ENCODE data around the gene CIITA. TPM values are rescaled to one million over a fixed set of nuclear protein-coding genes. Genes with fewer than 3 reads are reported as not detected.

The CIITA gene
- total RNA-seq, 1 donor from 2014 or later: 401 TPM

- H3K27ac Mint-ChIP-seq: peak overlapping the region; percentile 69
- no peak overlapping the region for H3K4me3 Mint-ChIP-seq
- intact Hi-C loops (cut with micrococcal nuclease): loop anchor here (5.0 kb wide), 1 partner anchor 421 kb away; no protein-coding TSS in a partner anchor
- peaks cover 77% of the 10 kb centered on the region for H3K4me1 Mint-ChIP-seq
- H3K36me3 Mint-ChIP-seq (ENCODE audit: low read depth): peaks cover 47% of the 10 kb centered on the region
- CTCF ChIA-PET: interaction anchor here (1.1 to 1.2 kb wide), 2 partner anchors 15 to 419 kb away, joined by 3 to 8 read pairs; no protein-coding TSS in a partner anchor
- no peak for ATAC-seq (ENCODE audit: low read depth)
- H3K27me3 Mint-ChIP-seq: no peaks in the 10 kb centered on the region
- DNase-seq: no peak
- no peak for TF ChIP-seq CTCF (IDR thresholded peaks at IDR 0.05)
- POLR2A ChIA-PET: interaction anchor here (1.0 to 3.0 kb wide), 12 partner anchors 8 to 189 kb away, joined by 3 to 15 read pairs (median 4); partner anchors contain the start of genes CLEC16A, DEXI and NUBP1
- H3K9me3 Mint-ChIP-seq: no peaks in the 10 kb centered on the region
These were observed 56.1 kb downstream of the CIITA start for GRCh38 chr16:10932959-10933710.

- Mint-ChIP-seq H3K27ac (peak overlapping the region; percentile 69), H3K27me3 (no peaks in the 10 kb centered on the region), H3K36me3 (ENCODE audit: low read depth) (peaks cover 46% of the 10 kb centered on the region), H3K4me1 (peaks cover 81% of the 10 kb centered on the region), H3K4me3 (no peak overlapping the region), H3K9me3 (no peaks in the 10 kb centered on the region)
- ChIA-PET POLR2A (interaction anchor here (0.5 to 2.3 kb wide), 4 partner anchors 8 to 1888 kb away, joined by 3 to 10 read pairs (median 4); partner anchors contain the start of genes DEXI and NUBP1), CTCF (no interaction called here)
- no peak for TF ChIP-seq CTCF (IDR thresholded peaks at IDR 0.05)
- DNase-seq (no peak), ATAC-seq (ENCODE audit: low read depth) (no peak)
- intact Hi-C loops (cut with micrococcal nuclease): loop anchor here (5.0 kb wide), 1 partner anchor 422 kb away; no protein-coding TSS in a partner anchor
These were observed 56.9 kb downstream of the CIITA start for GRCh38 chr16:10933865-10934264.

- H3K27ac Mint-ChIP-seq: peak overlapping the region; percentile 69
- no peaks in the 10 kb centered on the region for H3K9me3 Mint-ChIP-seq
- intact Hi-C loops (cut with micrococcal nuclease): loop anchor here (5.0 kb wide), 1 partner anchor 422 kb away; no protein-coding TSS in a partner anchor
- H3K27me3 Mint-ChIP-seq: no peaks in the 10 kb centered on the region
- H3K4me1 Mint-ChIP-seq: peaks cover 83% of the 10 kb centered on the region
- DNase-seq (no peak), ATAC-seq (ENCODE audit: low read depth) (no peak)
- ChIA-PET POLR2A (interaction anchor here (0.5 to 1.2 kb wide), 4 partner anchors 8 to 1889 kb away, joined by 3 to 5 read pairs (median 4); partner anchors contain the start of gene DEXI), CTCF (interaction anchor here (1.3 kb wide), 1 partner anchor 12 kb away, joined by 3 read pairs; no protein-coding TSS in a partner anchor)
- peaks cover 46% of the 10 kb centered on the region for H3K36me3 Mint-ChIP-seq (ENCODE audit: low read depth)
- TF ChIP-seq CTCF (IDR thresholded peaks at IDR 0.05): no peak
- no peak overlapping the region for H3K4me3 Mint-ChIP-seq
These were observed 57.5 kb downstream of the CIITA start for GRCh38 chr16:10934325-10935107.

- CTCF ChIA-PET: interaction anchor here (1.3 kb wide), 1 partner anchor 13 kb away, joined by 3 read pairs; no protein-coding TSS in a partner anchor
- Mint-ChIP-seq H3K36me3 (ENCODE audit: low read depth) (peaks cover 46% of the 10 kb centered on the region), H3K27me3 (no peaks in the 10 kb centered on the region), H3K4me3 (no peak overlapping the region), H3K9me3 (no peaks in the 10 kb centered on the region), H3K4me1 (peaks cover 83% of the 10 kb centered on the region), H3K27ac (peak overlapping the region; percentile 69)
- POLR2A ChIA-PET: interaction anchor here (0.7 to 0.9 kb wide), 2 partner anchors 14 to 357 kb away, joined by 4 to 5 read pairs; no protein-coding TSS in a partner anchor
- DNase-seq: no peak
- no peak for TF ChIP-seq CTCF (IDR thresholded peaks at IDR 0.05)
- no peak for ATAC-seq (ENCODE audit: low read depth)
- intact Hi-C loops (cut with micrococcal nuclease): no loop called here
These were observed 58.4 kb downstream of the CIITA start for GRCh38 chr16:10935226-10935915.
